ENCODE measurements around the gene TGFA. TPM values are rescaled to one million over a fixed set of nuclear protein-coding genes. Genes with fewer than 3 reads are reported as not detected.

TGFA gene
- total RNA-seq, 2 donors from 2014 or later, result 2.0 to 3.2 TPM

DNA sequence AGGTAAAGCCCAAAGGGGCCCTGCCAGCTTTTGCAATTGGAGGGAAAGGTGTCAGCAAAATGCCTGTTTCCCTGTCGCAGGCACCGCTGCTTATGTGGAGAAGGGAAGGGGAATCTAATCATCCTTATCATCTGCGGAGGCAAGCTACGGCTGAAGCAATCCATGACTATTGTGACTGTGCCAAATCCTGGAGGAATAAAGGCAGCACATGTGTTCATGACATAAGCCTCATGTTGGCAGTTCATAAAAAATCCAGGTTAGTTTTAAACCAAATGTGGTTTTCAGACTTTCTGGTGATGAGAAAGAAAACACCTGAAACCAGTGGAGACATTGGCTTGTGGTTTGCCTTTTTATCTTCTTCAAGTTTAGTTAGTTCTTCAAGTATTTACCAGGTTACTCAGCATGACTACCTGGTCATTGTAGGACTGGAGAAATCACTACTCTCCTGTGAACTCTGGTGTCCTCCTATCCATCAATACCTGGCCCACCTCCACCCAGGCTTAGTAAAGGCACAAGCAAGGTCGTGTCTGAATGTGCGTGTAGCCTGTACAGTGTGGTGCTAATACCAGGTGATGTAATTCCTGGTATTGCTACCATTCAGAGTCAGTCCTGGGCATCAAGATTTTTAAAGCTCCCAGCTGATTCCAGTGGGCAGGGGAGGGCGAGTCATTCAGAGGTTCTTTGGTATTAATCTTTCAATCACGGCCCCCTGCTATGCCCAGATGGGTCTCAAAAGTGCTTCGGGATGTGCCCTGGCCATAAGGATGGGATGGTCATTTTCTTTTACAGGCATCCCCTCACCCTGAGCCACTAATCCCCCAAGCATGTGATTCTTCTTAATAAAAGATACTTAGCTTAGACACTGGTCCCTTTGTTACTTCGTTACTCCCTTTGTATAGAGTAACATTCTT is 96.8 kb downstream of the TGFA start:
- Histone ChIP-seq H3K27ac (ENCODE audit: low read depth, low read length) (no peak overlapping the region), H3K9me3 (ENCODE audit: control insufficient read depth, low read length) (no peaks in the 10 kb centered on the region), H3K36me3 (ENCODE audit: control insufficient read depth, insufficient read depth, low read length) (no peaks in the 10 kb centered on the region), H3K4me3 (ENCODE audit: low read length) (no peak overlapping the region), H3K27me3 (ENCODE audit: control insufficient read depth, insufficient read depth, low read length, poor library complexity, severe bottlenecking) (no peaks in the 10 kb centered on the region), H3K4me1 (ENCODE audit: control insufficient read depth, insufficient read depth, low read length) (peaks cover 8% of the 10 kb centered on the region), H3K9ac (ENCODE audit: extremely low read depth, low read length, poor library complexity, severe bottlenecking) (no peak overlapping the region)
- peaks cover 37% of the 10 kb centered on the region for H3K4me1 Mint-ChIP-seq
- no peak overlapping the region for H3K4me3 Mint-ChIP-seq
- H3K27ac Mint-ChIP-seq, result no peak overlapping the region
- no peaks in the 10 kb centered on the region for H3K9me3 Mint-ChIP-seq
- no peak for DNase-seq
- H3K36me3 Mint-ChIP-seq (ENCODE audit: low read depth), result no peaks in the 10 kb centered on the region
- WGBS, 2 experiments (ENCODE audit: insufficient coverage in 1 of 2, insufficient read length in 1 of 2), result 86 to 93% methylated on average over 6 to 10 of the region's 10 CpGs
- TF ChIP-seq, protein P1, sequence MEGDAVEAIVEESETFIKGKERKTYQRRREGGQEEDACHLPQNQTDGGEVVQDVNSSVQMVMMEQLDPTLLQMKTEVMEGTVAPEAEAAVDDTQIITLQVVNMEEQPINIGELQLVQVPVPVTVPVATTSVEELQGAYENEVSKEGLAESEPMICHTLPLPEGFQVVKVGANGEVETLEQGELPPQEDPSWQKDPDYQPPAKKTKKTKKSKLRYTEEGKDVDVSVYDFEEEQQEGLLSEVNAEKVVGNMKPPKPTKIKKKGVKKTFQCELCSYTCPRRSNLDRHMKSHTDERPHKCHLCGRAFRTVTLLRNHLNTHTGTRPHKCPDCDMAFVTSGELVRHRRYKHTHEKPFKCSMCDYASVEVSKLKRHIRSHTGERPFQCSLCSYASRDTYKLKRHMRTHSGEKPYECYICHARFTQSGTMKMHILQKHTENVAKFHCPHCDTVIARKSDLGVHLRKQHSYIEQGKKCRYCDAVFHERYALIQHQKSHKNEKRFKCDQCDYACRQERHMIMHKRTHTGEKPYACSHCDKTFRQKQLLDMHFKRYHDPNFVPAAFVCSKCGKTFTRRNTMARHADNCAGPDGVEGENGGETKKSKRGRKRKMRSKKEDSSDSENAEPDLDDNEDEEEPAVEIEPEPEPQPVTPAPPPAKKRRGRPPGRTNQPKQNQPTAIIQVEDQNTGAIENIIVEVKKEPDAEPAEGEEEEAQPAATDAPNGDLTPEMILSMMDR (conservative IDR thresholded peaks at IDR 0.05), result no peak
- H3K27me3 Mint-ChIP-seq (ENCODE audit: insufficient read depth), result no peaks in the 10 kb centered on the region

DNA sequence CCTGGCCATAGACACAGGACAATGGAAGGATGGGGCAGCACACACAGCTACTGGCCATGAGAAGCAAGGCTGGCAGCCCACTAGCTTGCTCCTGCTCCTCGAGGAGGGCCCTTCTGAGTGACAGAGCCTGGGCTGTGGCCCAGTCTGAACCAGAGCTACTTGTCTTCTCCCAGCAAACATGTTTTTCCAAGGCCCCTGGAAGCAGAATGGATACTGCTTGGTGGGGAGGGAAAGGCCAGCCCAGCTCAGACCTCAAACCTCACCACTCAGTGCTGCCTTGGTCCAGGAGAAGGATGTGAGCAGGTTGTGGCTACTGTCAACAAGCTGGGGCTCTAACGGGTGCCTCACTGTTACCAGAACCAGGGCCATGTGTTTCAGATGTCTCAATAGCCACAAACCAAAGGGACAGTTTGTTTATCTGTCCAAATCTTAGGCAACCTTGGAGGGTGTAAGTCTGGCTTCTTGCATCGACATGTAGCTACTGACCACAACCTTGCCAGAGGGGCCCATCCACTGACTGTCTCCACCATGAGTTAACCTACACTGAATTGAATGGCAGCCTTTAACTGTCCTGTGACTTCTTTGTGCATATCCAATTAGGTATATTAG is 98.6 kb downstream of the TGFA start:
- Histone ChIP-seq H3K9me3 (ENCODE audit: control insufficient read depth, low read length) (no peaks in the 10 kb centered on the region), H3K36me3 (ENCODE audit: control insufficient read depth, insufficient read depth, low read length) (no peaks in the 10 kb centered on the region), H3K4me3 (ENCODE audit: low read length) (no peak overlapping the region), H3K4me1 (ENCODE audit: control insufficient read depth, insufficient read depth, low read length) (peaks cover 8% of the 10 kb centered on the region), H3K9ac (ENCODE audit: extremely low read depth, low read length, poor library complexity, severe bottlenecking) (no peak overlapping the region), H3K27me3 (ENCODE audit: control insufficient read depth, insufficient read depth, low read length, poor library complexity, severe bottlenecking) (no peaks in the 10 kb centered on the region), H3K27ac (ENCODE audit: low read depth, low read length) (no peak overlapping the region)
- Mint-ChIP-seq H3K4me3 (no peak overlapping the region), H3K27me3 (ENCODE audit: insufficient read depth) (no peaks in the 10 kb centered on the region), H3K9me3 (no peaks in the 10 kb centered on the region), H3K4me1 (peaks cover 24% of the 10 kb centered on the region), H3K27ac (no peak overlapping the region), H3K36me3 (ENCODE audit: low read depth) (no peaks in the 10 kb centered on the region)
- WGBS, 2 experiments (ENCODE audit: insufficient coverage in 1 of 2, insufficient read length in 1 of 2), result 84 to 93% methylated on average over 2 to 3 of the region's 3 CpGs
- TF ChIP-seq, protein P1 (conservative IDR thresholded peaks at IDR 0.05), result no peak
- DNase-seq, result peak; percentile 30

DNA sequence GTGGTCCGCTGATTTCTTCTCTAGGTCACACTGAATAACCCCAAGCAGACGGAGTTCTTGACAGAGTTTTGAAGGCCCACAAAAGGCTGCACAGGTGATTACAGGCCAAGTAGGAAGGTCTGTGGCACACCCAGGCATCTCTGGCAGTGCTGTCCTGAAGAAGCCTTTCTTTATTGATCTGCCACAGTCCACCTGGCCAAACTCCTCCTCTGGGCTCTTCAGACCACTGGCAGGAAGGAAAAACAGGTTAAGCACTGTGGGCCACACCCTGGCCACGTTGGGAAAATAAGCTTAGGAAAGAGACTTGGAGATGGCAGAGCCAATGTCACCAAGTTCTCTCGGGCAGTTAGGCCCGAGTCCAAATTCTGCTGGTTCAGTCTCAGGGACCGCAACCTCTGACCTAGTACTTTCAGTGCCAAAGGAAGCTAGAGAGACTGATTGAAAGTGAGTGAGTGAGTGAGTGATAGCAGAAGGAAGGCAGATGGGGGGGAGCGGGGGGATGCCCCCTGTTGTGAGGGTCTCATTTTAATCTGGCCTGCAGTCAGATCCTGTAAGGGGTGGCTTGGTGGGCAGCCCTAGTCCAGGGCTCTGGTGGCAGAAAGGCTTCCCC is 102.9 kb downstream of the TGFA start:
- Histone ChIP-seq H3K4me3 (ENCODE audit: low read length) (no peak overlapping the region), H3K27me3 (ENCODE audit: control insufficient read depth, insufficient read depth, low read length, poor library complexity, severe bottlenecking) (no peaks in the 10 kb centered on the region), H3K9me3 (ENCODE audit: control insufficient read depth, low read length) (no peaks in the 10 kb centered on the region), H3K27ac (ENCODE audit: low read depth, low read length) (no peak overlapping the region), H3K36me3 (ENCODE audit: control insufficient read depth, insufficient read depth, low read length) (no peaks in the 10 kb centered on the region), H3K9ac (ENCODE audit: extremely low read depth, low read length, poor library complexity, severe bottlenecking) (no peak overlapping the region), H3K4me1 (ENCODE audit: control insufficient read depth, insufficient read depth, low read length) (no peaks in the 10 kb centered on the region)
- DNase-seq, result no peak
- H3K36me3 Mint-ChIP-seq (ENCODE audit: low read depth), result no peaks in the 10 kb centered on the region
- 86 to 93% methylated on average over 5 to 7 of the region's 7 CpGs for WGBS, 2 experiments (ENCODE audit: insufficient coverage in 1 of 2, insufficient read length in 1 of 2)
- H3K9me3 Mint-ChIP-seq, result no peaks in the 10 kb centered on the region
- H3K27me3 Mint-ChIP-seq (ENCODE audit: insufficient read depth), result no peaks in the 10 kb centered on the region
- no peaks in the 10 kb centered on the region for H3K4me1 Mint-ChIP-seq
- H3K4me3 Mint-ChIP-seq, result no peak overlapping the region
- no peak overlapping the region for H3K27ac Mint-ChIP-seq
- TF ChIP-seq, protein P1 (conservative IDR thresholded peaks at IDR 0.05), result no peak
